GM23338 (cell line): ENCODE measurements around the gene CCDC59. TPM values are rescaled to one million over a fixed set of nuclear protein-coding genes. Genes with fewer than 3 reads are reported as not detected.

Experiments
- ATAC-seq: fragments of 200-7000 bp; cut with Tn5 transposase; 3 replicates; pipeline ENCODE4 v1.9.1; 2020
- DNase-seq: peaks from one replicate; pipeline ENCODE4 v3.0.0-alpha.2; 2015; ENCODE audit warnings: low spot score
- H2AFZ ChIP-seq: fragments of 200-600 bp; sonication (generic); 2 replicates; pipeline ENCODE4 v1.8.0; 2016; ENCODE audit warnings: antibody characterized with exemption, mild to moderate bottlenecking, moderate library complexity
- H3F3A ChIP-seq: fragments of 200-600 bp; sonication (generic); replicated peaks from 2 replicates; pipeline ENCODE4 v1.8.0; 2017; ENCODE audit warnings: antibody characterized with exemption, mixed run types, low read depth
- H3K27ac ChIP-seq: fragments of 200-600 bp; sonication (generic); 2 replicates; pipeline ENCODE4 v1.6.1; 2016; ENCODE audit warnings: low read depth
- H3K27me3 ChIP-seq: fragments of 200-600 bp; sonication (generic); 2 replicates; pipeline ENCODE4 v1.8.0; 2016; ENCODE audit warnings: mild to moderate bottlenecking, mixed run types, moderate library complexity; ENCODE audit not compliant: insufficient read depth
- H3K36me3 ChIP-seq: fragments of 200-600 bp; sonication (generic); 2 replicates; pipeline ENCODE4 v1.8.0; 2016; ENCODE audit warnings: mild to moderate bottlenecking; ENCODE audit not compliant: insufficient read depth
- H3K4me1 ChIP-seq: fragments of 200-600 bp; sonication (generic); 2 replicates; pipeline ENCODE4 v1.8.0; 2016; ENCODE audit warnings: mild to moderate bottlenecking, moderate library complexity; ENCODE audit not compliant: insufficient read depth
- H3K4me2 ChIP-seq: fragments of 200-600 bp; sonication (generic); 2 replicates; pipeline ENCODE4 v1.7.1; 2017; ENCODE audit warnings: mixed run types
- H3K4me3 ChIP-seq: fragments of 200-600 bp; sonication (generic); 2 replicates; pipeline ENCODE4 v1.6.1; 2016; ENCODE audit warnings: mixed run types
- H3K79me2 ChIP-seq: fragments of 200-600 bp; sonication (generic); replicated peaks from 2 replicates; pipeline ENCODE4 v1.8.0; 2017; ENCODE audit warnings: mild to moderate bottlenecking; ENCODE audit not compliant: insufficient read depth
- H3K9me2 ChIP-seq: fragments of 200-600 bp; sonication (generic); 2 replicates; pipeline ENCODE4 v1.8.0; 2017; ENCODE audit not compliant: insufficient read depth
- H4K20me1 ChIP-seq: fragments of 200-600 bp; sonication (generic); replicated peaks from 2 replicates; pipeline ENCODE4 v1.8.0; 2017; ENCODE audit warnings: mild to moderate bottlenecking; ENCODE audit not compliant: insufficient read depth
- H3K27ac Mint-ChIP-seq: 2 replicates; pipeline ENCODE4 v1.8.0; 2020; ENCODE audit warnings: inconsistent platforms, mild to moderate bottlenecking, moderate library complexity, mixed read lengths
- H3K27me3 Mint-ChIP-seq: 3 replicates; pipeline ENCODE4 v1.8.0; 2022; ENCODE audit warnings: low read depth, mild to moderate bottlenecking, moderate library complexity, mixed read lengths, inconsistent platforms; ENCODE audit not compliant: insufficient read depth, poor library complexity
- H3K36me3 Mint-ChIP-seq: 3 replicates; pipeline ENCODE4 v1.8.0; 2021; ENCODE audit warnings: low read depth, mild to moderate bottlenecking, inconsistent platforms, moderate library complexity, mixed read lengths
- H3K4me1 Mint-ChIP-seq: 3 replicates; pipeline ENCODE4 v1.8.0; 2020; ENCODE audit warnings: mild to moderate bottlenecking, inconsistent platforms, mixed read lengths
- H3K4me3 Mint-ChIP-seq: 3 replicates; pipeline ENCODE4 v1.8.0; 2021; ENCODE audit warnings: moderate library complexity, mild to moderate bottlenecking, inconsistent platforms, mixed read lengths
- H3K9me3 Mint-ChIP-seq: 3 replicates; pipeline ENCODE4 v1.8.0; 2020; ENCODE audit warnings: moderate library complexity, mild to moderate bottlenecking, inconsistent platforms, mixed read lengths
- JUNB ChIP-seq: IDR thresholded peaks from one replicate; pipeline ENCODE4 v1.6.1; 2016; ENCODE audit warnings: antibody characterized with exemption; ENCODE audit not compliant: unreplicated experiment
- POLR2AphosphoS5 ChIP-seq: IDR thresholded peaks from 2 replicates; pipeline ENCODE4 v1.6.1; 2016; ENCODE audit warnings: antibody characterized with exemption, low read depth
- REST ChIP-seq: IDR thresholded peaks from one replicate; pipeline ENCODE4 v1.6.1; 2018; ENCODE audit warnings: antibody characterized with exemption; ENCODE audit not compliant: unreplicated experiment
- STAT1 ChIP-seq: IDR thresholded peaks from one replicate; pipeline ENCODE4 v1.6.1; 2016; ENCODE audit warnings: antibody characterized with exemption; ENCODE audit not compliant: unreplicated experiment
- ZNF114 ChIP-seq: fragments of 250-450 bp; sonication (Bioruptor Pico); IDR thresholded peaks from 2 replicates; pipeline ENCODE4 v1.5.0; 2020; ENCODE audit warnings: mild to moderate bottlenecking, moderate library complexity
- ZNF331 ChIP-seq: fragments of 250-450 bp; sonication (Bioruptor Pico); IDR thresholded peaks from 2 replicates; pipeline ENCODE4 v1.5.0; 2020; ENCODE audit warnings: low read depth, mild to moderate bottlenecking, moderate library complexity
- ZNF462 ChIP-seq: fragments of 250-450 bp; sonication (Bioruptor Pico); IDR thresholded peaks from 2 replicates; pipeline ENCODE4 v1.5.0; 2020; ENCODE audit warnings: mild to moderate bottlenecking, moderate library complexity
- polyA plus RNA-seq: library from polyadenylated mRNA; unstranded; fragments of >200 nt; fragmentation: Nextera tagmentation; extraction: Ambion mirVana; gene quantifications from 2 replicates; pipeline ENCODE4 v1.2.1, GENCODE V29; 2016
- total RNA-seq: library from RNA; depleted of rRNA; stranded (reverse); fragments of >200 nt; shearing (Covaris generic); gene quantifications from 2 replicates; pipeline ENCODE4 v1.2.3, GENCODE V29; 2014; rRNA removed

CCDC59 gene
- total and polyA plus RNA-seq, 2 experiments from 2014 or later = 52.2 to 197 TPM

DNA sequence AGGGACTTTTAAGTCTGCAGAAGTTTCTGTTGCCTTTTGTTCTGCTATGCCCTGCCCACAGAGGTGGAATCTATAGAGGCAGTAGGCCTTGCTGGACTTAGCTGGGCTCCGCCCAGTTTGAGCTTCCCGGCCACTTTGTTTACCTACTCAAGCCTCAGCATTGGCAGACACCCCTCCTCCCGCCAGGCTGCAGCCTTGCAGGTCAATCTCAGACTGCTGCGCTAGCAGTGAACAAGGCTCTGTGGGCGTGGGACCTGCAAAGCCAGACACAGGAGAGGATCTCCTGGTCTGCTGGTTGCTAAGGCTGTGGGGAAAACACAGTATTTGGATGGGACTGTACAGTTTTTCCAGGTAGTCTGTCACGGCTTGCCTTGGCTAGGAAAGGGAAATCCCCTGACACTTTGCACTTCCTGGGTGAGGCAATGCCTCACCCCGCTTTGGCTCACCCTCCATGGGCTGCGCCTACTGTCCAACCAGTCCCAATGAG lies 43.7 kb downstream of the CCDC59 start:
- ATAC-seq = peak; percentile 100

More for the DNA sequence above, 43.7 kb downstream of the CCDC59 start:
- Histone ChIP-seq H3K36me3 (no peaks in the 10 kb centered on the region), H3F3A (no peaks in the 10 kb centered on the region), H3K27me3 (no peaks in the 10 kb centered on the region), H3K4me3 (peak overlapping the region; percentile 53; the same call in 1 of the 2 replicates), H3K4me2 (peak overlapping the region; percentile 76; the same call in 1 of the 2 replicates), H3K4me1 (no peaks in the 10 kb centered on the region), H3K79me2 (no peaks in the 10 kb centered on the region), H3K27ac (no peak overlapping the region), H4K20me1 (no peaks in the 10 kb centered on the region), H3K9me2 (no peaks in the 10 kb centered on the region), H2AFZ (peak overlapping the region; percentile 38; the same call in 1 of the 2 replicates)
- peaks cover 2% of the 10 kb centered on the region for H3K27me3 Mint-ChIP-seq
- no peaks in the 10 kb centered on the region for H3K36me3 Mint-ChIP-seq
- peak; percentile 82 for DNase-seq
- peaks cover 12% of the 10 kb centered on the region for H3K4me1 Mint-ChIP-seq
- peak overlapping the region; percentile 62 for H3K4me3 Mint-ChIP-seq
- peaks cover 6% of the 10 kb centered on the region; the same call in 2 of the 3 replicates for H3K9me3 Mint-ChIP-seq
- TF ChIP-seq ZNF331 (CRISPR knock-in tag) (no peak), STAT1 (no peak), ZNF114 (CRISPR knock-in tag) (no peak), REST (no peak), ZNF462 (no peak), JUNB (no peak), POLR2AphosphoS5 (0 out of 2 replicates have a peak, but pooled peaks have one; percentile 25)
- no peak overlapping the region; the same call in 1 of the 2 replicates for H3K27ac Mint-ChIP-seq

Other genes with a start within 250 kb of the CCDC59 start
- gene METTL25, start 142 bp upstream of the CCDC59 start, total RNA-seq = 6.1 and 7.6 TPM in 2 replicates
- 14.3 and 14.6 TPM in 2 replicates for gene METTL25, start 142 bp upstream of the CCDC59 start, polyA plus RNA-seq